BJ (cell line): ENCODE measurements around the gene ADARB2. TPM values are rescaled to one million over a fixed set of nuclear protein-coding genes. Genes with fewer than 3 reads are reported as not detected.

Source experiments
- CTCF ChIA-PET: fragments of 350-600 bp; formaldehyde crosslinking; extraction: SDS; loops from one replicate; lab custom pipeline; 2021; ENCODE audit warnings: antibody characterized with exemption, inconsistent platforms; lab: Yijun Ruan, JAX
- POLR2A ChIA-PET: fragments of 300-600 bp; sonication (Branson Sonifier 250); formaldehyde crosslinking; extraction: SDS; loops from one replicate; lab custom pipeline; 2021; ENCODE audit warnings: antibody characterized with exemption; lab: Charles Lee
- DNase-seq: peaks from one replicate; pipeline ENCODE4 v3.0.0-alpha.2; 2011; ENCODE audit warnings: low read depth
- H3K27me3 ChIP-seq: 2 replicates; pipeline ENCODE4 v1.6.0; 2011; ENCODE audit warnings: low read length; ENCODE audit not compliant: control insufficient read depth, insufficient read depth
- H3K36me3 ChIP-seq: 2 replicates; pipeline ENCODE4 v1.5.1; 2011; ENCODE audit warnings: low read length; ENCODE audit not compliant: control insufficient read depth, insufficient read depth
- H3K4me3 ChIP-seq: 2 replicates; pipeline ENCODE4 v1.5.1; 2011; ENCODE audit warnings: low read depth, mild to moderate bottlenecking, control low read depth, low read length
- CTCF ChIP-seq: IDR thresholded peaks from 2 replicates; pipeline ENCODE4 v1.5.1; 2011; ENCODE audit warnings: low read depth, mild to moderate bottlenecking, control low read depth, inconsistent platforms, low read length, moderate library complexity; ENCODE audit not compliant: insufficient read depth
- polyA plus RNA-seq: library from polyadenylated mRNA; depleted of rRNA; stranded (reverse); fragments of >200 nt; gene quantifications from 2 replicates; pipeline ENCODE4 v1.2.3, GENCODE V29; 2011

ADARB2 gene
- polyA plus RNA-seq, 1 experiment, result not detected

GRCh38 chr10:1661859-1662437, 75.4 kb downstream of the ADARB2 start:
- Histone ChIP-seq H3K27me3 (no peaks in the 10 kb centered on the region), H3K4me3 (no peak overlapping the region), H3K36me3 (no peaks in the 10 kb centered on the region)
- TF ChIP-seq CTCF, result no peak
- DNase-seq, result no peak
- ChIA-PET POLR2A (no interaction called here), CTCF (no interaction called here)

DNA sequence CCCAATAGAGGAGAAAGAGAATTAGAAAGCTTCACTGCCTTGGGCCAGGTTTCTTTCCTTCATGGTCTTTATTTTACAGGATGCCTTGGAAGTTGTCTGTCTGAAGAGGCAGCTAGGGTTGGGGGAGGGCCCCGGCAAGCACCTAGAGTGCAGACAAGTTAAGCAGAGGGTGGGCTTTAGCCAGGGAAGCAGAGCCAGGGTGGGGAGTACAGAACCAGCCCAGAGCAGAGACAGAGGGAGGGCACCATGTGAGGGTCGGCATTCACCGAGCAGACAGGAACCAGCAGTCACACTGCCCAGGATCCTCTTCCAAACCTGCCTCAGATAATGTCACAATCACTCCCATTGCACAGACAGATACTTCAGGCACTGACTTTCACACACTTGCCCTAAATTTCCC, 75.9 kb downstream of the ADARB2 start:
- ChIA-PET CTCF (no interaction called here), POLR2A (no interaction called here)
- TF ChIP-seq CTCF, result no peak
- Histone ChIP-seq H3K27me3 (no peaks in the 10 kb centered on the region), H3K4me3 (no peak overlapping the region), H3K36me3 (no peaks in the 10 kb centered on the region)
- no peak for DNase-seq

DNA sequence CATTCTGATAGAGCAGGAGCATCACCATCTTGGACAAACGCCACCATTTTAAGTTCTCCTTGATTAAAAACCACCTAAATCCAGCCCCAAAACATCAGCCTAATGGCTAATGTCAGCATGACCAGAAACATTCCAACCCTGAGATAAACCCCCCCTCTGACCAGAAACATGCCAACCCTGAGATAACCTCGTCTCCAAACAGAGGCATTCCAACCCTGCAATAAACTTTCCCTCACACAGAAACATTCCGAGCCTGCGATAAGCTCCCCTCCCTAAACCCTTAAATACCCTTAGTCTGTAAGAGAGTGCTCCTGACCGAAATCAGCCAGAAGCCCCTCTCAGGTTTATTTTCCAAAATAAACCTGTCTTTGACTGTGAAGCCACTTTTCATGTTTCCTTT, 76.5 kb downstream of the ADARB2 start:
- TF ChIP-seq CTCF, result no peak
- no peak for DNase-seq
- POLR2A ChIA-PET, result no interaction called here

GRCh38 chr10:1660386-1660785, 76.9 kb downstream of the ADARB2 start:
- ChIA-PET POLR2A (no interaction called here), CTCF (no interaction called here)
- H3K36me3 ChIP-seq, result no peaks in the 10 kb centered on the region
- no peak for DNase-seq
- TF ChIP-seq CTCF, result no peak
- H3K4me3 ChIP-seq, result no peak overlapping the region
- no peaks in the 10 kb centered on the region for H3K27me3 ChIP-seq

More for the DNA sequence above, 76.5 kb downstream of the ADARB2 start:
- no peaks in the 10 kb centered on the region for H3K27me3 ChIP-seq
- CTCF ChIA-PET, result no interaction called here
- no peak overlapping the region for H3K4me3 ChIP-seq
- H3K36me3 ChIP-seq, result no peaks in the 10 kb centered on the region

DNA sequence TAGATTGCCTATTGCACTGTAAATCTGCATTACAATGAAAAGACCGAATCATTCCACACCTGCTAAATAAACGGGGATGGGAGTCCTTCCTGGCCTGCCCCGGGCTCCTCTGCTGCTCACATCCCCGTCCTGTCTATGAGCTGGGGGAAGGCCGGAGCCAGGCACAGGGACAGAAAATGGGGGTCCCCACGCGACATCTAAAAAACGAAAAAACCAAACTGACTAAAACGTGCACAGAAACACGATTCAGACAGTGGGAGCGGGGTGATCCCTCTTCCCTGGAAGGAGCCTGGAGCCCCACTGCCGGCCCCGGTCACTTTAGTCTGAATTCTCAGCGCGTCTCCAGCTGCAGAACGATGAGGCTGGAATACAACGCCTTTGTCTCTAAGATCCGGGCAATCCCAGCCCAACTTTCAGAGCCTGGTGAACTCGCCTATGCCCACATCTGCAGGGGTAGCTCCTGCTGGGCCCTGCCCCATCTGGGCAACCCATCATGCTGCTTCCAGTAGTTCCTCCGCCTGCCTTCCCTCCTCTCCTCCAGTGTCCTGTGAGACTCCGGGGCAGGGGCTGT, 78.0 kb downstream of the ADARB2 start:
- no peak for TF ChIP-seq CTCF
- H3K27me3 ChIP-seq, result no peaks in the 10 kb centered on the region
- DNase-seq, result no peak
- POLR2A ChIA-PET, result no interaction called here
- no peak overlapping the region for H3K4me3 ChIP-seq
- H3K36me3 ChIP-seq, result no peaks in the 10 kb centered on the region
- CTCF ChIA-PET, result no interaction called here
